GM21529 (cell line): ENCODE measurements around the gene IL17C.

ENCODE experiments used
- ATAC-seq: cut with Tn5 transposase; IDR thresholded peaks from one replicate; pipeline ENCODE4 v1.9.1; 2021; ENCODE audit not compliant: unreplicated experiment

The IL17C gene

GRCh38 chr16:88643644-88643932, 5.2 kb downstream of the IL17C start:
- ATAC-seq = no peak

- no peak for ATAC-seq
Observed at GRCh38 chr16:88645455-88645854, 7.1 kb downstream of the IL17C start.

- no peak for ATAC-seq
Observed at GRCh38 chr16:88645941-88646340, 7.6 kb downstream of the IL17C start.

- ATAC-seq = no peak
Observed at GRCh38 chr16:88646345-88647034, 8.1 kb downstream of the IL17C start.

- no peak for ATAC-seq
Observed at GRCh38 chr16:88647178-88648070, 9.1 kb downstream of the IL17C start.

GRCh38 chr16:88649195-88649923, 11.0 kb downstream of the IL17C start:
- ATAC-seq = no peak

- ATAC-seq = peak; percentile 7
Observed at GRCh38 chr16:88649924-88650748, 11.8 kb downstream of the IL17C start.

GRCh38 chr16:88650749-88651275, 12.4 kb downstream of the IL17C start, which contains the start of gene CYBA:
Gene CYBA (minus strand): TSS chr16:88651053. CDS start chr16:88651013, 40 bp downstream.
- ATAC-seq = peak; percentile 74

- ATAC-seq = peak; percentile 80
Observed at GRCh38 chr16:88651276-88651988, 13.1 kb downstream of the IL17C start.

GRCh38 chr16:88651989-88652761, 13.8 kb downstream of the IL17C start:
- ATAC-seq = no peak

GRCh38 chr16:88652762-88653063, 14.3 kb downstream of the IL17C start:
- ATAC-seq = no peak

GRCh38 chr16:88653101-88653500, 14.7 kb downstream of the IL17C start:
- ATAC-seq = no peak

GRCh38 chr16:88653596-88654362, 15.4 kb downstream of the IL17C start:
- ATAC-seq = no peak

- ATAC-seq = no peak
Observed at GRCh38 chr16:88654363-88655052, 16.1 kb downstream of the IL17C start.

- no peak for ATAC-seq
Observed at GRCh38 chr16:88655053-88655732, 16.8 kb downstream of the IL17C start.

GRCh38 chr16:88655733-88656281, 17.4 kb downstream of the IL17C start:
- ATAC-seq = no peak
